K562 (cell line): ENCODE data around the gene CELA1. TPM values are rescaled to one million over a fixed set of nuclear protein-coding genes. Genes with fewer than 3 reads are reported as not detected.

ENCODE experiments used
- ARID1B ChIP-seq: fragments of 450-650 bp; IDR thresholded peaks from 2 replicates; pipeline ENCODE4 v1.6.1; 2016; ENCODE audit warnings: antibody characterized with exemption, mild to moderate bottlenecking, inconsistent platforms
- BACH1 ChIP-seq: fragments of 200-800 bp; sonication (Bioruptor generic); IDR thresholded peaks from 2 replicates; pipeline ENCODE4 v1.6.1; 2016; ENCODE audit warnings: missing genetic modification characterization, missing compliant biosample characterization
- BDP1 ChIP-seq: IDR thresholded peaks from 3 replicates; pipeline ENCODE4 v1.6.1; 2011; ENCODE audit not compliant: insufficient read length, insufficient read depth
- E2F3 ChIP-seq: fragments of 250-450 bp; sonication (Bioruptor Pico); IDR thresholded peaks from 2 replicates; pipeline ENCODE4 v1.4.0; 2020; ENCODE audit warnings: mild to moderate bottlenecking
- EGR1 ChIP-seq: fragments of 450-650 bp; conservative IDR thresholded peaks from 2 replicates; pipeline ENCODE4 v1.6.1; 2017; ENCODE audit warnings: mild to moderate bottlenecking
- EWSR1 ChIP-seq: fragments of 450-650 bp; IDR thresholded peaks from 2 replicates; pipeline ENCODE4 v1.6.1; 2018; ENCODE audit warnings: borderline replicate concordance, mild to moderate bottlenecking, low read depth, moderate library complexity; ENCODE audit not compliant: partially characterized antibody
- GATAD2A ChIP-seq: fragments of 450-650 bp; IDR thresholded peaks from 2 replicates; pipeline ENCODE4 v1.6.1; 2017
- GATAD2B ChIP-seq: fragments of 450-650 bp; IDR thresholded peaks from 2 replicates; pipeline ENCODE4 v1.6.1; 2017; ENCODE audit warnings: mild to moderate bottlenecking, borderline replicate concordance
- MAZ ChIP-seq, 2 experiments: fragments of 450-650 bp in 1 of 2; sonication (generic) in 1 of 2; formaldehyde crosslinking; IDR thresholded peaks in 1 of 2; conservative IDR thresholded peaks in 1 of 2; 2 replicates each; pipeline versions ENCODE4 v1.4.0 to v1.5.0; 2020; ENCODE audit warnings: mild to moderate bottlenecking in 1 of 2, missing genetic modification reagents in 1 of 2
- MCM3 ChIP-seq: fragments of 450-650 bp; IDR thresholded peaks from 2 replicates; pipeline ENCODE4 v1.6.1; 2016
- NCOA2 ChIP-seq, 2 experiments: fragments of 450-650 bp; IDR thresholded peaks; 2 replicates each; pipeline ENCODE4 v1.6.1; 2018; ENCODE audit warnings: mild to moderate bottlenecking in 2 of 2, moderate library complexity in 1 of 2; ENCODE audit not compliant: partially characterized antibody in 2 of 2
- NFATC3 ChIP-seq: fragments of 450-650 bp; IDR thresholded peaks from 2 replicates; pipeline ENCODE4 v1.6.1; 2017; ENCODE audit warnings: mild to moderate bottlenecking
- NR2C2 ChIP-seq, 2 experiments: fragments of 200-800 bp in 1 of 2; sonication (Bioruptor generic) in 1 of 2; sonication (generic) in 1 of 2; formaldehyde crosslinking in 1 of 2; IDR thresholded peaks; 2 replicates each; pipeline versions ENCODE4 v1.6.1 to v1.8.0; 2016 to 2022; ENCODE audit warnings: mild to moderate bottlenecking in 1 of 2, missing compliant biosample characterization in 1 of 2, missing genetic modification characterization in 1 of 2, missing genetic modification reagents in 1 of 2
- NUFIP1 ChIP-seq: fragments of 450-650 bp; IDR thresholded peaks from 2 replicates; pipeline ENCODE4 v1.6.1; 2018; ENCODE audit not compliant: partially characterized antibody
- ZBED1 ChIP-seq: IDR thresholded peaks from 2 replicates; pipeline ENCODE4 v1.6.1; 2014
- ZNF140 ChIP-seq: fragments of 250-450 bp; sonication (Bioruptor Pico); IDR thresholded peaks from 2 replicates; pipeline ENCODE4 v1.8.0; 2021; ENCODE audit warnings: moderate library complexity, mild to moderate bottlenecking, inconsistent platforms
- ZNF41 ChIP-seq: fragments of 250-450 bp; sonication (Bioruptor Pico); conservative IDR thresholded peaks from 2 replicates; pipeline ENCODE4 v1.4.0; 2020; ENCODE audit warnings: mild to moderate bottlenecking
- ZNF583 ChIP-seq: fragments of 250-450 bp; sonication (Bioruptor Pico); IDR thresholded peaks from 2 replicates; pipeline ENCODE4 v1.4.0; 2020
- ZNF589 ChIP-seq: fragments of 200-800 bp; sonication (Bioruptor generic); IDR thresholded peaks from 2 replicates; pipeline ENCODE4 v1.6.1; 2016; ENCODE audit warnings: low read depth, missing genetic modification characterization, missing compliant biosample characterization
- ZNF707 ChIP-seq: fragments of 250-450 bp; sonication (Bioruptor Pico); conservative IDR thresholded peaks from 2 replicates; pipeline ENCODE4 v1.8.0; 2022; ENCODE audit warnings: inconsistent platforms, mild to moderate bottlenecking, moderate library complexity
- ZZZ3 ChIP-seq: fragments of 450-650 bp; IDR thresholded peaks from 2 replicates; pipeline ENCODE4 v1.6.1; 2016; ENCODE audit warnings: antibody characterized with exemption, mild to moderate bottlenecking, moderate library complexity
- polyA plus RNA-seq, 8 experiments: library from polyadenylated mRNA; depleted of rRNA in 4 of 8; stranded (reverse) in 5 of 8; unstranded in 3 of 8; fragments of >200 nt; fragmentation: Nextera tagmentation in 2 of 8; fragmentation: Illumina TruSeq in 1 of 8; extraction: Ambion mirVana in 2 of 8; extraction: Trizol in 1 of 8; gene quantifications; 2 replicates each; pipeline versions ENCODE4 v1.2.1 to v1.2.3, GENCODE V29; 2011 to 2014; ENCODE audit warnings: inconsistent platforms in 1 of 8, missing spikeins in 1 of 8
- total RNA-seq, 7 experiments: library from RNA; depleted of rRNA in 6 of 7; stranded (reverse); fragments of >200 nt in 6 of 7; fragmentation: Illumina TruSeq in 2 of 7; extraction: Trizol in 2 of 7; gene quantifications; 2 replicates each; pipeline versions ENCODE4 v1.2.1 to v1.2.3, GENCODE V29; 2011 to 2021; ENCODE audit warnings: low replicate concordance in 1 of 7
- TF ChIP-seq, protein P1 (sequence below), 2 experiments: IDR thresholded peaks; 2 replicates each; pipeline ENCODE4 v1.6.1; 2011; ENCODE audit warnings: borderline replicate concordance in 1 of 2, control low read depth in 1 of 2, low read depth in 1 of 2, low read length in 1 of 2, mild to moderate bottlenecking in 1 of 2, mixed read lengths in 1 of 2, moderate library complexity in 1 of 2; ENCODE audit not compliant: insufficient read depth in 1 of 2, insufficient read length in 1 of 2, poor library complexity in 1 of 2, severe bottlenecking in 1 of 2; ENCODE audit errors: extremely low read depth in 1 of 2
- TF ChIP-seq, protein P2 (sequence below): fragments of 450-650 bp; formaldehyde crosslinking; IDR thresholded peaks from 2 replicates; pipeline ENCODE4 v1.4.0; 2022; ENCODE audit warnings: missing genetic modification characterization
- TF ChIP-seq, protein P3 (sequence below): sonication (generic); IDR thresholded peaks from 2 replicates; pipeline ENCODE4 v1.6.1; 2016
- TF ChIP-seq, protein P4 (sequence below): fragments of 250-450 bp; sonication (Bioruptor Pico); IDR thresholded peaks from 2 replicates; pipeline ENCODE4 v1.8.0; 2021; ENCODE audit warnings: mild to moderate bottlenecking, moderate library complexity

Gene CELA1
- total and polyA plus RNA-seq, 9 of the 15 experiments (the other 6 are each of a cell fraction or from before 2014, with no cell fraction given) = 0.06 to 0.27 (median 0.22) TPM; not detected in 6

GRCh38 chr12:51326698-51327439 is 19.6 kb downstream of the CELA1 start (continued):
- TF ChIP-seq MAZ (CRISPR knock-in tag; conservative IDR thresholded peaks at IDR 0.05 in 1 of 2, IDR thresholded peaks at IDR 0.05 in 1 of 2) (0 out of 4 replicates have a peak, but pooled peaks of 1 of the 2 experiments have one; percentile 5), BACH1 (tag) (peak; percentile 93), ZNF140 (CRISPR knock-in tag) (no peak), MCM3 (no peak), NCOA2 (IDR thresholded peaks at IDR 0.05; ENCODE audit: partially characterized antibody in 2 of 2) (no peak), ZNF583 (CRISPR knock-in tag) (no peak), ZNF707 (CRISPR knock-in tag) (no peak), ZNF41 (CRISPR knock-in tag) (no peak), ZZZ3 (no peak), EWSR1 (no peak), ZNF589 (CRISPR knock-in tag) (peak; percentile 29; the same call in 1 of the 2 replicates), GATAD2B (0 out of 2 replicates have a peak, but pooled peaks have one; percentile 13), NR2C2 (CRISPR knock-in tag; IDR thresholded peaks at IDR 0.05) (no peak), NR2C2 (tag; IDR thresholded peaks at IDR 0.05) (peak; percentile 61; the same call in 1 of the 2 replicates), NFATC3 (peak; percentile 78; the same call in 1 of the 2 replicates), GATAD2A (peak; percentile 34; the same call in 1 of the 2 replicates), NUFIP1 (peak; percentile 84), BDP1 (no peak), ARID1B (peak; percentile 86), E2F3 (CRISPR knock-in tag) (no peak), ZBED1 (no peak), EGR1 (no peak)
- TF ChIP-seq, protein P1, sequence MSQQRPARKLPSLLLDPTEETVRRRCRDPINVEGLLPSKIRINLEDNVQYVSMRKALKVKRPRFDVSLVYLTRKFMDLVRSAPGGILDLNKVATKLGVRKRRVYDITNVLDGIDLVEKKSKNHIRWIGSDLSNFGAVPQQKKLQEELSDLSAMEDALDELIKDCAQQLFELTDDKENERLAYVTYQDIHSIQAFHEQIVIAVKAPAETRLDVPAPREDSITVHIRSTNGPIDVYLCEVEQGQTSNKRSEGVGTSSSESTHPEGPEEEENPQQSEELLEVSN (IDR thresholded peaks at IDR 0.05; ENCODE audit: borderline replicate concordance in 1 of 2, extremely low read depth in 1 of 2, insufficient read depth in 1 of 2, insufficient read length in 1 of 2, low read depth in 1 of 2, low read length in 1 of 2, poor library complexity in 1 of 2, severe bottlenecking in 1 of 2) = peak in 1 of 2 experiments; percentile 18
- TF ChIP-seq, protein P2, sequence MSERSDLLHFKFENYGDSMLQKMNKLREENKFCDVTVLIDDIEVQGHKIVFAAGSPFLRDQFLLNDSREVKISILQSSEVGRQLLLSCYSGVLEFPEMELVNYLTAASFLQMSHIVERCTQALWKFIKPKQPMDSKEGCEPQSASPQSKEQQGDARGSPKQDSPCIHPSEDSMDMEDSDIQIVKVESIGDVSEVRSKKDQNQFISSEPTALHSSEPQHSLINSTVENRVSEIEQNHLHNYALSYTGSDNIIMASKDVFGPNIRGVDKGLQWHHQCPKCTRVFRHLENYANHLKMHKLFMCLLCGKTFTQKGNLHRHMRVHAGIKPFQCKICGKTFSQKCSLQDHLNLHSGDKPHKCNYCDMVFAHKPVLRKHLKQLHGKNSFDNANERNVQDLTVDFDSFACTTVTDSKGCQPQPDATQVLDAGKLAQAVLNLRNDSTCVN (CRISPR knock-in tag) = 0 out of 2 replicates have a peak, but pooled peaks have one; percentile 21
- TF ChIP-seq, protein P3, sequence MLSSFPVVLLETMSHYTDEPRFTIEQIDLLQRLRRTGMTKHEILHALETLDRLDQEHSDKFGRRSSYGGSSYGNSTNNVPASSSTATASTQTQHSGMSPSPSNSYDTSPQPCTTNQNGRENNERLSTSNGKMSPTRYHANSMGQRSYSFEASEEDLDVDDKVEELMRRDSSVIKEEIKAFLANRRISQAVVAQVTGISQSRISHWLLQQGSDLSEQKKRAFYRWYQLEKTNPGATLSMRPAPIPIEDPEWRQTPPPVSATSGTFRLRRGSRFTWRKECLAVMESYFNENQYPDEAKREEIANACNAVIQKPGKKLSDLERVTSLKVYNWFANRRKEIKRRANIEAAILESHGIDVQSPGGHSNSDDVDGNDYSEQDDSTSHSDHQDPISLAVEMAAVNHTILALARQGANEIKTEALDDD = peak; percentile 58; the same call in 1 of the 2 replicates
- TF ChIP-seq, protein P4, sequence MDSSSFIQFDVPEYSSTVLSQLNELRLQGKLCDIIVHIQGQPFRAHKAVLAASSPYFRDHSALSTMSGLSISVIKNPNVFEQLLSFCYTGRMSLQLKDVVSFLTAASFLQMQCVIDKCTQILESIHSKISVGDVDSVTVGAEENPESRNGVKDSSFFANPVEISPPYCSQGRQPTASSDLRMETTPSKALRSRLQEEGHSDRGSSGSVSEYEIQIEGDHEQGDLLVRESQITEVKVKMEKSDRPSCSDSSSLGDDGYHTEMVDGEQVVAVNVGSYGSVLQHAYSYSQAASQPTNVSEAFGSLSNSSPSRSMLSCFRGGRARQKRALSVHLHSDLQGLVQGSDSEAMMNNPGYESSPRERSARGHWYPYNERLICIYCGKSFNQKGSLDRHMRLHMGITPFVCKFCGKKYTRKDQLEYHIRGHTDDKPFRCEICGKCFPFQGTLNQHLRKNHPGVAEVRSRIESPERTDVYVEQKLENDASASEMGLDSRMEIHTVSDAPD (CRISPR knock-in tag) = no peak
